Esophagus muscularis mucosa (tissue), 3 donors: Measurements from ENCODE around the gene BANK1.

Experiments
- POLR2A ChIP-seq: fragments of 450-650 bp; IDR thresholded peaks from one replicate; pipeline ENCODE4 v1.6.1; 2017; ENCODE audit warnings: antibody characterized with exemption, moderate library complexity, mild to moderate bottlenecking, low read depth
- POLR2AphosphoS5 ChIP-seq, 2 donors: sonication (generic); formaldehyde crosslinking; IDR thresholded peaks; one replicate each; pipeline ENCODE4 v1.6.1; 2017; ENCODE audit warnings: antibody characterized with exemption in 2 of 2
- TF ChIP-seq, protein P1 (sequence below), 3 experiments: fragments of 200-600 bp in 2 of 3; fragments of 450-650 bp in 1 of 3; sonication (generic) in 2 of 3; IDR thresholded peaks; one replicate each; pipeline ENCODE4 v1.5.1; 2017 to 2019; ENCODE audit warnings: antibody characterized with exemption in 3 of 3, mild to moderate bottlenecking in 2 of 3, moderate library complexity in 1 of 3

GRCh38 chr4:101843054-101843453 lies 52.5 kb downstream of the BANK1 start:
- TF ChIP-seq, protein P1, sequence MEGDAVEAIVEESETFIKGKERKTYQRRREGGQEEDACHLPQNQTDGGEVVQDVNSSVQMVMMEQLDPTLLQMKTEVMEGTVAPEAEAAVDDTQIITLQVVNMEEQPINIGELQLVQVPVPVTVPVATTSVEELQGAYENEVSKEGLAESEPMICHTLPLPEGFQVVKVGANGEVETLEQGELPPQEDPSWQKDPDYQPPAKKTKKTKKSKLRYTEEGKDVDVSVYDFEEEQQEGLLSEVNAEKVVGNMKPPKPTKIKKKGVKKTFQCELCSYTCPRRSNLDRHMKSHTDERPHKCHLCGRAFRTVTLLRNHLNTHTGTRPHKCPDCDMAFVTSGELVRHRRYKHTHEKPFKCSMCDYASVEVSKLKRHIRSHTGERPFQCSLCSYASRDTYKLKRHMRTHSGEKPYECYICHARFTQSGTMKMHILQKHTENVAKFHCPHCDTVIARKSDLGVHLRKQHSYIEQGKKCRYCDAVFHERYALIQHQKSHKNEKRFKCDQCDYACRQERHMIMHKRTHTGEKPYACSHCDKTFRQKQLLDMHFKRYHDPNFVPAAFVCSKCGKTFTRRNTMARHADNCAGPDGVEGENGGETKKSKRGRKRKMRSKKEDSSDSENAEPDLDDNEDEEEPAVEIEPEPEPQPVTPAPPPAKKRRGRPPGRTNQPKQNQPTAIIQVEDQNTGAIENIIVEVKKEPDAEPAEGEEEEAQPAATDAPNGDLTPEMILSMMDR (IDR thresholded peaks at IDR 0.05): no peak
- no peak for TF ChIP-seq POLR2AphosphoS5 (IDR thresholded peaks at IDR 0.05)
- TF ChIP-seq POLR2A: no peak
